Parathyroid adenoma (tissue), 2 donors: ENCODE results near the gene ELK3.
A peak's percentile ranks its signal among the peaks of the same experiment; 100 is the strongest.

ENCODE experiments used
- H2AFZ ChIP-seq: fragments of 300-600 bp; sonication (generic); one replicate; pipeline ENCODE4 v1.7.0; 2017; ENCODE audit warnings: antibody characterized with exemption, mild to moderate bottlenecking
- H3K27ac ChIP-seq: fragments of 300-600 bp; sonication (generic); one replicate; pipeline ENCODE4 v1.7.0; 2017
- H3K27me3 ChIP-seq: fragments of 300-600 bp; sonication (generic); one replicate; pipeline ENCODE4 v1.7.0; 2017; ENCODE audit warnings: low read length; ENCODE audit not compliant: control insufficient read depth, insufficient read depth
- H3K36me3 ChIP-seq: fragments of 300-600 bp; sonication (generic); one replicate; pipeline ENCODE4 v1.7.0; 2017; ENCODE audit warnings: low read length; ENCODE audit not compliant: control insufficient read depth, insufficient read depth
- H3K4me1 ChIP-seq: fragments of 300-600 bp; sonication (generic); one replicate; pipeline ENCODE4 v1.7.0; 2017; ENCODE audit warnings: control low read depth
- H3K4me2 ChIP-seq: fragments of 300-600 bp; sonication (generic); one replicate; pipeline ENCODE4 v1.7.0; 2017; ENCODE audit warnings: low read length
- H3K4me3 ChIP-seq: fragments of 300-600 bp; sonication (generic); one replicate; pipeline ENCODE4 v1.7.0; 2017; ENCODE audit warnings: low read depth, low read length
- H3K79me2 ChIP-seq: fragments of 300-600 bp; sonication (generic); one replicate; pipeline ENCODE4 v1.7.0; 2017; ENCODE audit warnings: control low read depth
- H3K9ac ChIP-seq: fragments of 300-600 bp; sonication (generic); one replicate; pipeline ENCODE4 v1.7.0; 2017; ENCODE audit warnings: mild to moderate bottlenecking
- H3K9me3 ChIP-seq: fragments of 300-600 bp; sonication (generic); one replicate; pipeline ENCODE4 v1.7.0; 2017; ENCODE audit warnings: low read length; ENCODE audit not compliant: control insufficient read depth
- CTCF ChIP-seq: fragments of 300-600 bp; sonication (generic); IDR thresholded peaks from one replicate; pipeline ENCODE4 v1.7.0; 2017; ENCODE audit warnings: antibody characterized with exemption, mild to moderate bottlenecking
- donor health status: primary hyperparathyroidism.

The ELK3 gene

GRCh38 chr12:96208346-96208745 lies 14.2 kb downstream of the ELK3 start:
- peak overlapping the region; percentile 1 for H3K27ac ChIP-seq
- no peaks in the 10 kb centered on the region for H3K4me1 ChIP-seq

GRCh38 chr12:96208801-96209549 lies 14.8 kb downstream of the ELK3 start:
- no peak overlapping the region for H2AFZ ChIP-seq
- no peak overlapping the region for H3K4me2 ChIP-seq
- H3K27me3 ChIP-seq = no peaks in the 10 kb centered on the region
- H3K9ac ChIP-seq = no peak overlapping the region
- no peaks in the 10 kb centered on the region for H3K36me3 ChIP-seq
- peak overlapping the region; percentile 37 for H3K27ac ChIP-seq
- TF ChIP-seq CTCF = no peak
- H3K9me3 ChIP-seq = no peaks in the 10 kb centered on the region
- H3K79me2 ChIP-seq = no peaks in the 10 kb centered on the region
- H3K4me3 ChIP-seq = no peak overlapping the region
- H3K4me1 ChIP-seq = no peaks in the 10 kb centered on the region

More at GRCh38 chr12:96208346-96208745, 14.2 kb downstream of the ELK3 start:
- Histone ChIP-seq H3K4me2 (no peak overlapping the region), H3K79me2 (no peaks in the 10 kb centered on the region), H3K27me3 (no peaks in the 10 kb centered on the region), H2AFZ (no peak overlapping the region), H3K4me3 (no peak overlapping the region), H3K9me3 (no peaks in the 10 kb centered on the region), H3K9ac (no peak overlapping the region), H3K36me3 (no peaks in the 10 kb centered on the region)
- TF ChIP-seq CTCF = no peak

DNA sequence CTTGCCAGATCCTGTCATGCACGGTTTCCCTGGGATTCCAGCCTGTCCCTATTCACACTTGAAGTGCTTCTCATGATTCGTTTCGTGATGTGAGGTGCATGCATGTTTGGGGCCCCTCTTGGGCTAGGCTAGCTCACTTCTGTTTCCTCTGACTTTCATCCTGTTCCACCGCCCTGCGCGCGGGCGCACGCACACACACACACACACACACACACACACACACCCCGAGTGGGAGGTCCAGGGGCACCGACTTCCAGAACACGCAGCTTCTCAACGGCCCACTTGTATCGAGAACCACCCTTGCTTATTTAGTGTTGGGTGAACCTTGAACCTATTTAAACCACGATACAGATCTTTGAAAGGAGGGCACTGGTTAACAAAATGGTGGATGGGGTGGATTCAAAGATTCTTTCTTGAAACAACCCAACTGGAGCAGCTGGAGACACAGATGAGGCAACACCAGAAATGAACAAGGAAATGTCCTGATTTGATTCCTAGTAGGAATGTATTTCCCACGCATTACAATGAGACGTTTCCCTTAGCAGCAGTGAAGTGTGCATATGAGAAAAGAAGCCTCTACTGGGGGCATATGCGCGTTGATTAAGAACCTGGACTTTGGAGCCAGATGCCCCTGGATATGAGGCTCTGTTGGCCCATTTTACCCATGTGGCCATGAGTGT lies 16.3 kb downstream of the ELK3 start:
- Histone ChIP-seq H3K79me2 (no peaks in the 10 kb centered on the region), H3K9me3 (no peaks in the 10 kb centered on the region), H3K4me1 (peaks cover 3% of the 10 kb centered on the region), H3K27me3 (no peaks in the 10 kb centered on the region), H3K36me3 (no peaks in the 10 kb centered on the region), H3K9ac (no peak overlapping the region), H3K4me2 (peak overlapping the region; percentile 10), H2AFZ (no peak overlapping the region), H3K27ac (peak overlapping the region; percentile 37), H3K4me3 (no peak overlapping the region)
- no peak for TF ChIP-seq CTCF

- Histone ChIP-seq H3K79me2 (peaks cover 2% of the 10 kb centered on the region), H3K27me3 (no peaks in the 10 kb centered on the region), H3K4me2 (peak overlapping the region; percentile 11), H3K4me1 (peaks cover 6% of the 10 kb centered on the region), H3K36me3 (no peaks in the 10 kb centered on the region), H3K27ac (peak overlapping the region; percentile 7), H2AFZ (no peak overlapping the region), H3K9me3 (no peaks in the 10 kb centered on the region), H3K4me3 (no peak overlapping the region), H3K9ac (no peak overlapping the region)
- no peak for TF ChIP-seq CTCF
Observed at GRCh38 chr12:96211988-96212387, 17.8 kb downstream of the ELK3 start.
